Measurements from ENCODE around the gene TRAPPC6A.
A peak's percentile ranks its signal among the peaks of the same experiment; 100 is the strongest.
"Not testable (repeated sequence)": the region's sequence is repeated elsewhere in the genome, so short reads cannot be mapped to it uniquely, and the experiment has no call there.

Gene TRAPPC6A

DNA sequence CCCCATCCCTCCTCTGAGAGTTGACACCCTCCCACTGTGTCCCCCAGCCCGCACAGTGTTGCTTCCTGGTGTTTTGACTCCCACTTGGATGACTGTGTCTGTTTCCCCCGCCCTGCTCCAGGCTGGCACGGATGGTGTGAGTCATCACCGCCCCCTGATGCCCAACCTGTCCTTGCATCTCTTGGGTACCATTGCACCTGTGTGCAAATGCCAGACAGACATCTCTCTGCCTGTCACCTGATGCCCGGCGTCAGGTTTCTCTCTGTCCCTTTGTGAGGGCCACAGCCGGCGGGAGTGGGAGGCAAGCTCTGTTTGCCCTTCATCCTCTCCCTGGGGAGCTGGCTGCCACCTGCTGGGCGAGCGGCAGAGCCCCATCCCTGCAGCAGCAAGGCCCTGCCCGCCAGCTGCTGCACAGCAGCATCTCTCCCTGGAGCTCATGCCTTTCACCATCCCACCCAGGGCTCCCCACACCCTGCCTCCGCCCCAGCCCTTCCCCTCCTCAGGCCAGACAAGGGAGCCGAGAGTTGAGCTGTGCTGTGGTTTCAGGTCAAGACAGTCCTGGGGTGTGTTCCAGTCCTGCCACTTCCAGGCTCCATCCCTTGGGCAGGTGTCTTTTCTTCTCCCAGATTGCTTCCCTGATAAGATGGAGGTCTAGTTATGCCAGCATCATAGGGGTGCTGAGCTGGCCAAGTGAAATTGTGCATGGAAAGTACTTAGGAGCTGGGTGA, 47.0 kb downstream of the TRAPPC6A start:
- DNase-seq (ENCODE audit: low read depth, low spot score): no peak

DNA sequence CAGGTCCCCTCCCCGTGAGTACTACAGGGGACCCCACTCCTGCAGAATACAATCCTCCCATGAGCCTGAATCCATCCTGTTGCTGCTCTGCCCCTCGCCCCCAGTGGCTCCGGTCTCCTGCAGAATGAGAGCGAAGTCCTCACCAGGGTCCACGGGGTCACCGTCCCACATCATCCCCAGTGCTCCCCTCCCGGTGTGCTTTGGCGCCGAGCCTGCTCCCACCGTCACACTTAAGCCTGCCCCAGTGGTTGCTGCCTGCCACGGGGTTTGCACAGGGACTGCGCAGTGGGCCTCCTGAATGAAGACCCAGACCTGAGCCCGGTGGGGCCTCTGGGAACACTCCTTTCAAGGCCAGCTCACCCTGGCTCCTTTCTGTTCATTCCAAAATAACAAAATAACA, 47.8 kb downstream of the TRAPPC6A start:
- no peak for DNase-seq (ENCODE audit: low read depth, low spot score)

DNA sequence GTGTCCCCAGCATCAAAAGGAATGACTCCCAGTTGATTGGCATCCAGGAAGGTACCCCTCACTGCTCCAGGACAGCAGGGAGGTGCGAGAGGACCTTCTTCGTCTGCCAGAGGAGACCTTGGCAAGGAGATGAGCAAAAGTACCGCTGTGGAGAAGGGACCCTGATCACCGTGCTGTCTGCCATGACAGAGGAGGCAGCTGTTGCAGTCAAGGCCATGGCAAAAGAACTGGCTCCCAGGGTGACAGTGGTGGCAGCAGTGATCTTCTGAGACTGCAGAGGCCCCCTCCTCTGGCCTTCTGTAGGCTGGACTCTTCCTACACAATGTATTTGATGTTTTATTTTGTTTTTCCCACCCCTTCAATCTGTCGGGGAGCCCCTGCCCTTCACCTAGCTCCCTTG, 49.2 kb downstream of the TRAPPC6A start:
- no peak for DNase-seq (ENCODE audit: low read depth, low spot score)

DNA sequence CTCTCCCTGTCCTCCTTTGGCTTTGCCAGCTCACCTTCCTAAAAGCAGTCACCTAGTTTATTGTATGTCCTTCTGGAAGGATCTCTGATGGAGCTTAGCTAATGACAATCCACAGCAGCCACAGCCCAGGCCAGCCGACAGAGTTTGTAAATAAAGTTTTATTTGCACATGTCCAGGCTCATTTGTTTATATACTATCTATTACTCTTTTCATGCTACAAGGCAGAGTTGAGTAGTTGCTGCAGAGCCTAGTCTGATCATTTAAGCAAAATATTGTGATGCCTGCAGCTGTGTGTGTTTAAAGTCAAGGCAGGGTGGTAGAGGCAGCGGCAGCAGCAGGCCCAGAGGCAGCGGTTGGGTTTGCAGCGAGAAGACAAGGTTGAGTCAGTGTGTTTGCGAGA, 49.9 kb downstream of the TRAPPC6A start:
- DNase-seq (ENCODE audit: low read depth, low spot score): no peak

DNA sequence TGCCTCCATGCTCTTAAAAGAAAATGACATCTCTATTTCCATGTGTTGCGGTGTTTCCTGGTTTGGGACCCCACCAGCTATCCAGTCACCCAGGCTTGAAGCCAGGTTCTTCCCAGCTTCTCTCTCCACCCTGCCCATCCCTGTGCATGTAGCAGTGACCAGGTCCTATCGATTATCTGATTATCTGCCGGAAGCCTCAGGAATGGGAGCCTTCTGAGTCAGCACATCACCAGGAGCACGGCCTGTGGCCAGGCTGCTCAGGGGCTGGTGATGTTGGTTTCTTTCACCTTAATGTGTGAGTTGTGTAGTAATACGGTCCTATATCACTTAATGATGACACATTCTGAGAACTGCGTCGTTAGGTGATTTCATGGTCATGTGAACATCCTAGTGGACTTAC, 51.4 kb downstream of the TRAPPC6A start:
- DNase-seq (ENCODE audit: low read depth, low spot score): no peak

DNA sequence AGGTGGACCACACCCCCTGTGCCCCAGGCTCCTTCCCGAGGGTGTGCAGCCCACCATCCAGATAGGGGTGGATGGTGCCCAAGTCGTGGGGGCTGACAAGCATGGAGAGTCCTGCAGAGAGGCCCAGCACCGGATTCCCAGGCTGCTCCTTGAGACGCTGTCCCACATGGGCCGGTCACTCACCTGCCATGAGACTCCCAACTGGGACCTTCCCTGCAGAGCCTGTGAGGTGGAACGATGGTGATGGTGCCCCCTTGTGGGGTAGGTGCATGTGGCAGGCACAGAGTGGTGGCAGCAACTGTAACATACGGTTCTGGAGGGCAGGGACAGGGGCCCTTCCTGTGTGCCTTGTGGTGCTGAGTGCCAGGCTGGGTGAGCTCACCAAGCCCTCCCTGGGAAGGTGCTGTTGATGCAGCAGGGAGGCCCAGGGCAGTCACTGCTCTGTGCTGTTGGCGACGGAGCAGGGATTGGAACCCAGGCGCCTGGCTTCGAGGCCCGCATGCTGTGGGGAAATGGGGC, 52.0 kb downstream of the TRAPPC6A start:
- DNase-seq (ENCODE audit: low read depth, low spot score): peak; percentile 87

DNA sequence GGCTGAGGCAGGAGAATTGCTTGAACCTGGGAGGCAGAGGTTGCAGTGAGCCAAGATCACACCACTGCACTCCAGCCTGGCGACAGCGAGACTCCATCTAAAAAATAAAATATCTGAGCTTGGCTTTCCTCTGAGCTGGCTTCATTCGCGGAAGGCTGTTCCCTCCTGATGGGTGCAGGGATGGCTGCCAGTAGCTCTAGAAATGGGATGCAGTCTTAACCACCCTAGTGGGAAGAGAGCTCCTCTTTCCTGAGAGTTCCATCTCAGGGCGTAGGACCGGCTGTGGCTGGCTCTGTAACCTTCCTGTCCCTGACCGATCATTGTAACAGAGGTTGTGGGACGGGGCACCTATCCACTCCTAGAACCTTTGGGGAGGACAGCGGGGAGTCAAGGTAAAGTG, 52.7 kb downstream of the TRAPPC6A start:
- no peak for DNase-seq (ENCODE audit: low read depth, low spot score)

DNA sequence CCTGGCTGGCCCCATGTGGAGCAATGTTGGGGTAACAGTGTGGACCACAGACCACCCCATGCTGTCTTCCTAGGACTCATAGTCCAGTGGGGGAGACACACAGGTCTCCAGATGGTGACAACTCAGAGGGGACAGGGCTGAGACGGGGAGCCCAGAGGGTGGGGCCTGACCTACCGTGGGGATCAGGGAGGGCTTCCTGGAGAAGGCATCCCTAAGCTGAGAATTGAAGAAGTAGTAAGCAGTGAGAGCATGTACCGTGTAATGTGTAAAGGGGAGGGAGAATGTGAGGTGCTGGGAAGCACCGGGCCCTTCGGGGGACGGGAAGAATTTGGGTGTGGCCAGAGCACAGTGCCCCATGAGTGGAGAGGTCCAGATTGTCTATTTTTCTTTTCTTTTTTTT, 54.0 kb downstream of the TRAPPC6A start:
- DNase-seq (ENCODE audit: low read depth, low spot score): no peak

DNA sequence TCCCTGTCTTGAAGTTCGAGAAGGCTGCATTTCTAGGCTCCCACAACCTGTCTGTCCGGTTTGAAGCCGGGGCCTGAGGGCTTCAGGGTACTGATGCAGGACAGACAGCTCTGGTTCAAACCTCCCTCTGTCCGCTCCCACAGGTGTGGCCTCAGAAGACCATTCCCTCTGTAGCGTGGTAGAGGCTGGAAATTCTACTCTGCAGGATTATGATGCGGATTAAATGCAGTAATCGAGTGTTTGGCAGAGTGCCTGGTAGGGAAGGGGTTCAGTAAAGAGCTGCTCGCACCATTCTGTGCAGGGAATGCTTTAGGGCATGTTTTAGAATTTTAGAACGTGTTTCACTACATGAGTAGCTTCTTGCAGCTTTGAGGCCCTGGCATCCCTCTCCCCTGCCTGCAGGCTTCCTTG, 54.6 kb downstream of the TRAPPC6A start:
- DNase-seq (ENCODE audit: low read depth, low spot score): peak; percentile 91

DNA sequence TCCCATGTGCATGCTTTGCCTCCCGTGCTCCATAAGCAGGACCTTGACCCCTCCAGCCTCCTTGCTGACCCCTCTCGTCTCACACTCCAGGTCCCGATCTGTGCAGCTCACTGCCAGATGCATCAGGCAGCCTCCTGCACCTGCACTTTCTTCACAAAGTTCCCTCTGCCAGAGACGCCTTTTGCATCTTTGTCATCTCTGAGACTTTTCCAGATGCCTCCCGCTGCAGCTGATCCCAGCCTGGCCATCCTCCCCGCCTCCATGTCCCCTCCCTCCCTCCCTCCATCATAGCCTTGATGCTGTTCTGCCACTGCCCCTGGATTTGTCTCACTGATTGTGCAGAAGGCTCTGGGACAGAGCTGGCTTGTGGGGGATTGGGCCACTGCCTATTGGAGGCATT, 55.2 kb downstream of the TRAPPC6A start:
- DNase-seq (ENCODE audit: low read depth, low spot score): no peak

DNA sequence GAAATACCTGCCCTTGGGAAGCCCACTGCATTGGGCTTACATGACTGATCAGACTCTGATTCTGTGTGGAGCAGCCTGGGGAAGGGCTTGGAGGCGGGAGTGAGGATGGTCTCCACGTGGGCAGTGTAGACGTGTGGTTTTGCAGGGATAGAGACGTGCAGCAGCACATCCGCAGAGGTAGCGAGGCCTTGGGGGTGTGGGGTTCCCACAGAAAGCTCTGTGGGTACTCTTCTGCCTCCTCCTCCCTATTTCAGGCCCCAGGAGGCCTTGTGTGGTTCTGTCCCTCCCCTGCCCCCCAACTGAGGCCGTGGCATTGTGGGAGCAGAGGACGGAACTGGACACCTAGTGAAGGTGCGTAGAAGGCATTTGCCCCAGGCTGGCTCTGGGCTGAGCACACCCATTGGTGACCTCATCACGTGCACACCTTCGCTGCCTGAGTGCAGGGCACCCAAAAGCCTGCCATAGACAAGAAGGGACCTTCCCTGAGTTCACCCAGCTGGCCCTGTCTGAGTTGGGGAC, 56.2 kb downstream of the TRAPPC6A start:
- no peak for DNase-seq (ENCODE audit: low read depth, low spot score)

DNA sequence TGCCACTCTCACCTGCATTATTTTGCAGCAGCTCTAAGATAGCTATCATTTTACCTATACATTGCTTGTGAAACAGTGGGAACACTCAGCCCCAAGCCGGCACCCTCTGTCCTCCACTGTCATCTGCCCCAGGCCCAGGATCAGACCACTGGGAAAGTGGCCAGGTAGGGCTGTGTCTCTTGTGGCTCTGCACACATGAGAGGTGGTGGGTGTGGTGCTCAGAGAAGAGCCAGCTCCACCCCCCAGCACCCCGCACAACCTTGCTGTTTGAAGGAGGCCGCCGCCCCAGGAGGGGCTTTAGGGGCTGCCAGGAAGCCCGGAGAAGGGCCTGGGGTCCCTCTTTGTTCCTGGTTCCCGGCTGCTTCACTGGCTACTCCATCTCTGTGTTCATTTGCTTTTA, 58.5 kb downstream of the TRAPPC6A start:
- no peak for DNase-seq (ENCODE audit: low read depth, low spot score)

DNA sequence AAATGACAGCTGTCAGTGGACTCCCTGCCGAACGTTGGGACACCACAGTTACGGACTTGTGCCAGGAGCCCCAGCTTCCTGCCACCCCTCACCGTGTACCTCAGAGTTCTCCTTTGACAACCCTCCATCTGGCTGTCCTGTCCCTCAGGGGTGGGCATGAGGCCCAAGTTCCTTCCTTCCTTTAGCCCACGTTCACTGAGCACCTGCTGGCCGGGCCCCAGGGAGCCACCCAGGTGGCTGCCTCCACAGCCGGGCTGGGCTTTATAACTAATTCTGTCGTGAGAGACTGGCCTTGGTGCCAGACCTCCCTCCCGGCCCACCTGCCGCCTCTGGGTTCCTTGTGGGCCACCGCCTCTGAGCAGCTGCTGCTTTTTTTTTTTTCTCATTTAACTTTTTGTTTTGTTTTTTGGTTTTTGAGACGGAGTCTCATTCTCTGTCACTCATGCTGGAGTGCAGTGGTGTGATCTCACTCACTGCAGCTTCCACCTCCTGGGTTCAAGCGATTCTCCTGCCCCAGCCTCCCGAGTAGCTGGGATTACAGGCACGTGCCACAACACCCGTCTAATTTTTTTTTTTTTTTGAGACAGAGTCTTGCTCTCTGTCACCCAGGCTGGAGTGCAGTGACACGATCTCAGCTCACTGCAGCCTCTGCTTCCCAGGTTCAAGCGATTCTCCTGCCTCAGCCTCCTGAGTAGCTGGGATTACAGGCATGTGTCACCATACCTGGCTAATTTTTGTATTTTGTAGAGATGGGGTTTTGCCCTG, 59.3 kb downstream of the TRAPPC6A start:
- DNase-seq (ENCODE audit: low read depth, low spot score): not testable (repeated sequence)

DNA sequence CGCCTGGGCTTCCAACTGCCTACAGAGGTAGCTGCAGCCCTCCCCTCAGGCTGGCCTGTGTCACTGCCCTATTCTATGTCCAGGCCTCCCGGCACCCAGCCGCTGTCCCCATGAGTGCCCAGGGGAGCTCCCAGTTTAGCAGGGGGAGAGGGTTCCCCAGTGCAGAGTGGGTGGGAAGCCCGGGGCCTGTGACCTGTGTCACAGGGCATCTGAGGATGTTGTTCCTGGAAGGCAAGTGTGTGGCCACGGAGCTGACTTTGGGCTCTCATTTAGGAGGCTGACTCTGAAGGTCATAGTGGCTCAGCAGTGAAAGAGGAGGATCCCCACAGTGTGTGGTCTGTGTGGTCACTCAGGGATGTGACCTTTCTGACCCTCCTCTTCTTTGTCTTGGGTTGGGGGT, 59.9 kb downstream of the TRAPPC6A start:
- DNase-seq (ENCODE audit: low read depth, low spot score): no peak

DNA sequence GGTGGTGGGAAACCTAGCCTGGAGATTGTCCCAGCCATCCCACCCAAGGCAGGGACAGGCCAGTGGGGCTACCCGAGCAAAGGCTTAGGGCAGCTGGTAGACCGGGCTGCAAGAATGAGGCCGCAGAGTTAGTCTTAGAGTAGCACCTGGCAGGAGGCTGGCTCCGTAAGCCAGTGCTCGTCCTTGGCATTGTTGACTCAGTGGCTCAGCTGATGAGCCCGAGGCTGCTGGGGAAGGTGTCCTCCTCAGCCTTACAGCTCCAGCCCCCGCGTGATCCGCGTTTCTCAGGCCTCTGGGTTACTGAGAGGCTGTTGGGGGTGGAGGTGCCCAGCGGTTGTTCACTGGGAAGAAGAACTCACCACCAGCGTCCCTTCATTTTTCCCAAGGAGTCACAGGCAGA, 60.4 kb downstream of the TRAPPC6A start:
- no peak for DNase-seq (ENCODE audit: low read depth, low spot score)

DNA sequence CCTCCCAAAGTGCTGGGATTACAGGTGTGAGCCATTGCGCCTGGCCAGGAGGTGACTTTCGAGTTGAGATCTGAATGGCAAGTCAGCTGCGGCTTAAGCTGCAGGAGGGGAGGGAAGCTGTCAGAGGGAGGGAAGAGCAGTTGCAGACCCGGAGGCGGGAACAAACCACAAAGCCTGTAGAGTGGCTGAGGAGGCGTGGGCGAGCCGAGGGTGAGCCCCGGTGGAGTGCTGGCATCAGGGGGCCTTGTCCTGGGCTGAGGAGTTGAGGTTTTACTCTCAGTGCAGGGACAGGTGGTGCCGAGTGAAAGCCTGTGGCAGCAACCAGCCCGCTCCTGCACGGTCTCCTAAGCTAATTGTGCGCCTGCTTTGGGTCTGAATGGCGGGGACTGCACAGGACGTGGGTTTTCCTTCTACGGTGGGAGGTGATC, 60.9 kb downstream of the TRAPPC6A start:
- DNase-seq (ENCODE audit: low read depth, low spot score): peak; percentile 69

DNA sequence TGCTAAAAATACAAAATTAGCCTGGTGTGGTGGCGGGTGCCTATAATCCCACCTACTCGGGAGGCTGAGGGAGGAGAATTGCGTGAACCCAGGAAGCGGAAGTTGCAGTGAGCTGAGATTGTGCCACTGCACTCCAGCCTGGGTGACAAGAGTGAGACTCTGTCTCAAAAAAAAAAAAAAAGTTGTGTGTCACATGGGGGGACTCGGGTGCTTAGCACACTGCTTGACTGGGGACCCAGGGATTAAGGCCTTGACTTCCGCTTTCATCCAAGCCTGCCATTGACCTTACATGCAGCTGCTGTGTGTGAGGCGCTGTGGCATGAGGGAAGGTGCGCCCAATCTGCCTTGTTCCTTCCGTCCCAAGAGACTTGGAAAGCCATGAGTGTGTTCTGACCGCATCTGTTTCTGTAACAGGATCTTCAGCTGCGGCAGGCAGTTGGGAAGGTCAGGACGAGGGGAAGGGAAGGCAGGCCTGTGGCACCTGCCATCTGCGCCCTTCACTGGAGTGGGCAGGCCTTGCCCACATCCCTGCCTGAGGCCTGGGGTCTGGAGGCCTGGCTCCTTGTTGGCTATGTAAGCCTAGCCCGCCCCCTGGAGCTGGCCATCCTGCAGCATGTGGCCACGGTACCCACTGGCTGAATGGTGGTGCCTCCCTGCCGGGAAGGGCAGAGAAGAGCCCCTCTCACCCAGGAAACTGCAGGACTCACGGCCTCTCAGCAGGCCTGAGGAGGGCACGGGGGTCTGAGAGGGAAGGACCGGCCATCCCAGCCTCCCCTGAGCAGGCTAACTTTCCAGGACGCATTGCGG, 62.0 kb downstream of the TRAPPC6A start:
- no peak for DNase-seq (ENCODE audit: low read depth, low spot score)

DNA sequence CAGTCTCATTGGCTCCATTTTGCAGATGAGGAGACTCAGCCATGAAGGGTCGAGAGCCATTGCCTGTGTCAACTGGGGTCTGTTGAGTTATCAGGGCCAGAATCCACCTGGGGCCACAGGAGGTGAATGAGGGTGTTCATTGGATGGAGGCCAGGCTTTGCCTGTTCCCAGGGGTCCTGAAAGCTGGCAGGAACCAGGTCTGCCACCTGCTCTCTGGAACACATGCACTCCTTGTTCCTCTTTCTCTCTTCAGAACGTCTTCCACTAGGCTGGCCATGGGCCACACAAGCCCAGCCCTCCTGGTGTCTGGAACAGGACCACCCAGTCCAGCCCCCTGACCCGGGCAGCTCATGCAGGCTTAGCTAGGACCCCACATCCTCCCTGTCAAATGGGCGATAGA, 63.9 kb downstream of the TRAPPC6A start:
- DNase-seq (ENCODE audit: low read depth, low spot score): no peak

DNA sequence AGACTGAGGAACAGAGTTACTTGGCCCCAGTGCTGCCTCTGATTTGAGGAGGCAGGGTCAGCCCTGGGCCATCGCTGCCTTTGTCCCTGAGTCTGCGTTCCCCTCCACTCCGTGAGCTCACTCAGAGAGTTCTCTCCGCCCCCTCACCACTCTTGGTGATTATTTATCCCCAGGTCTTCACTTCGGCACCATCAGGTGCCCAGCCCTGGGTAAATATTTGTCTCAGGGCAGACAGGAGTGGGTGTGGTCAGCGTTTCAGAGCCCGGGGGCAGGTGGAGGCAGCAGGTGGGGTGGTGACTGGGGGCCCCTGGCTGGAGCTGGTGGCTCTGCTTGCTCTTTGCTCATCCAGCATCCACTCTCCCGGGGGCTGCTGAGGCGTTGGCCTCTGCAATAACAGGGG, 64.4 kb downstream of the TRAPPC6A start:
- DNase-seq (ENCODE audit: low read depth, low spot score): no peak

Data from ELF-1 (cell line).